NCI-H748 treated with DMSO at 0.1 percent for 48 hours (cell line): Measurements from ENCODE around the gene TCIRG1.
A peak's percentile ranks its signal among the peaks of the same experiment; 100 is the strongest.
"Not testable (repeated sequence)": the region's sequence is repeated elsewhere in the genome, so short reads cannot be mapped to it uniquely, and the experiment has no call there.

ENCODE experiments used
- DNase-seq: peaks from one replicate; lab custom pipeline; 2025; lab: John Stamatoyannopoulos, UW

The TCIRG1 gene, protein sequence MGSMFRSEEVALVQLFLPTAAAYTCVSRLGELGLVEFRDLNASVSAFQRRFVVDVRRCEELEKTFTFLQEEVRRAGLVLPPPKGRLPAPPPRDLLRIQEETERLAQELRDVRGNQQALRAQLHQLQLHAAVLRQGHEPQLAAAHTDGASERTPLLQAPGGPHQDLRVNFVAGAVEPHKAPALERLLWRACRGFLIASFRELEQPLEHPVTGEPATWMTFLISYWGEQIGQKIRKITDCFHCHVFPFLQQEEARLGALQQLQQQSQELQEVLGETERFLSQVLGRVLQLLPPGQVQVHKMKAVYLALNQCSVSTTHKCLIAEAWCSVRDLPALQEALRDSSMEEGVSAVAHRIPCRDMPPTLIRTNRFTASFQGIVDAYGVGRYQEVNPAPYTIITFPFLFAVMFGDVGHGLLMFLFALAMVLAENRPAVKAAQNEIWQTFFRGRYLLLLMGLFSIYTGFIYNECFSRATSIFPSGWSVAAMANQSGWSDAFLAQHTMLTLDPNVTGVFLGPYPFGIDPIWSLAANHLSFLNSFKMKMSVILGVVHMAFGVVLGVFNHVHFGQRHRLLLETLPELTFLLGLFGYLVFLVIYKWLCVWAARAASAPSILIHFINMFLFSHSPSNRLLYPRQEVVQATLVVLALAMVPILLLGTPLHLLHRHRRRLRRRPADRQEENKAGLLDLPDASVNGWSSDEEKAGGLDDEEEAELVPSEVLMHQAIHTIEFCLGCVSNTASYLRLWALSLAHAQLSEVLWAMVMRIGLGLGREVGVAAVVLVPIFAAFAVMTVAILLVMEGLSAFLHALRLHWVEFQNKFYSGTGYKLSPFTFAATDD

DNA sequence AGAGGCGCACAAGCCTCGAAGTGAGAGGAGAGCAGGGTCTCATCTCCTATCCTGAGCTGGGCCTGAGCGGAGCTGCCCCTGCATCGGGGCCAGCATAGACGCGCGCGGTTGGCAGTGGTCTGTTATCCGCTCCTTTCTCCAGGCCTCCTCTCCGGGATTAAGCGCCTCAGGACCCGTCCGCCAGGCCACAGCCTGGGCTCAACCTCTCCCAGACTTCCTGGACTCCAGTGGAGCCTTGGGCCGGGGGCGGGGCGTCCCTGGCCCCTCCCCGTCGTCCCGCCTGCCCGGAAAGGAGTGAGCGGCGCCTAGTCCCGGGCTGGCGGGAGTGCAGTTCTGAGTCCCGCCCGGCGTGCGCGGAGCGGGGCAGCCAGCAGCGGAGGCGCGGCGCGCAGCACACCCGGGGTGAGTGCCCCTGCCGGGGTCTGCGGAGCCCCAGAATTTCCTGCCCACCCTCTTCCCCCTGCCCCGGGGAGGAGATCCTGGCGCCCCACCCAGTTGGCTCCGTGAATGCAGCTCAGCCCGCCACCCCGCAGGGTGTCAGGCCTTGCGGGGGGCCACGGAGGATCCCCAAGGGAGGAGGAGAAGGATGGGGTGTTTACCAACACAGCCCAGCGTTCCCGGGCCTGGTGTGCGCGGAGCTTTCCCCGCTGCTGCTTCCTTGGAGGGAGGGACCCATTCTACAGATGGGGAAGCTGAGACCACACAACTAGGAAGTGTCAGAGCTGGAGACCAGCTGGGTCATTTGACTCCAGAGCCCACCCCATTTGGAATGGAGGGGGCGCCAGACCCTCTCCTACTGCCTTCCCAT lies at the start of gene TCIRG1:
TCIRG1 (plus strand) TSS at position 308 of the 808 bp plus-strand sequence. CDS start 2,247 bp downstream, outside the sequence.
- DNase-seq: no peak

DNA sequence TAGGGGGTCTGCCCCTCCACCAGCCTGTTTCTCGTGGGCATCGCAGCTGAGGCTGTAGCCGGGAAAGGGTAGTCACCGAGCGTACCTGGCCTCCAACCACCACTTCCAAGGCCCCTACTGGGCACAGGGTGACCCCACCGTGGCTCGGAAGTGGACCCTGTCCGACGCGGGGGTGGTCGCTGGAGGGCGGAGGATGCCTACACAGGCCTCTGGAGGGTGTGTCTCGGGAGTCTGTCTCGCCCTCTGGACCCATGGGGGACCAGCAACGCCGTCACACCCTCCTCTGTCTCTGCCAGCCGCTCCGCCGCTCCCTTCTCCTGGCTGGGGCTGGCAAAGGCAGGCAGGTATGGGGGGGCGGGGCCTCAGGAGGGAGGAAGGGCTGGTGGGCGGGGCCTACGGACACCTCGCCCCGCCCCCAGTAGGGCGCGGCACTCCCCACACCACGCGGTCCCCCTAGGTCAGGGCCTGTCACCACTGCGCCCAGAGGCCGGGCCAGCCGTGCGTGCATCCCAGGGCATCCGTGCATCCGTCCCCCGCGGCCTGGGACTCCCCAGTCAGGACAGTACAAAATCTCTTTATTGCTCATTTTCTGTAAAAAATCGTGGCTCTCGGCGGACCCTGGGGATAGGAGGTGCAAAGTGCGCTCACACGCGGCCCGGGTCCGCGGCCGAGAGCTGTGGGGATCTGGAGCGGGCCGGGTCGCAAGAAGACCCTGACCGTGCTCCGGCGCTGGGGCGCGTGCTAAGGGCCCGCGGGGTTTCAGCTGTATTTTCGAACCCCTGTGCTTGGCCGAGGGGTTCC lies 48.1 kb upstream of the TCIRG1 start:
- DNase-seq: not testable (repeated sequence)

DNA sequence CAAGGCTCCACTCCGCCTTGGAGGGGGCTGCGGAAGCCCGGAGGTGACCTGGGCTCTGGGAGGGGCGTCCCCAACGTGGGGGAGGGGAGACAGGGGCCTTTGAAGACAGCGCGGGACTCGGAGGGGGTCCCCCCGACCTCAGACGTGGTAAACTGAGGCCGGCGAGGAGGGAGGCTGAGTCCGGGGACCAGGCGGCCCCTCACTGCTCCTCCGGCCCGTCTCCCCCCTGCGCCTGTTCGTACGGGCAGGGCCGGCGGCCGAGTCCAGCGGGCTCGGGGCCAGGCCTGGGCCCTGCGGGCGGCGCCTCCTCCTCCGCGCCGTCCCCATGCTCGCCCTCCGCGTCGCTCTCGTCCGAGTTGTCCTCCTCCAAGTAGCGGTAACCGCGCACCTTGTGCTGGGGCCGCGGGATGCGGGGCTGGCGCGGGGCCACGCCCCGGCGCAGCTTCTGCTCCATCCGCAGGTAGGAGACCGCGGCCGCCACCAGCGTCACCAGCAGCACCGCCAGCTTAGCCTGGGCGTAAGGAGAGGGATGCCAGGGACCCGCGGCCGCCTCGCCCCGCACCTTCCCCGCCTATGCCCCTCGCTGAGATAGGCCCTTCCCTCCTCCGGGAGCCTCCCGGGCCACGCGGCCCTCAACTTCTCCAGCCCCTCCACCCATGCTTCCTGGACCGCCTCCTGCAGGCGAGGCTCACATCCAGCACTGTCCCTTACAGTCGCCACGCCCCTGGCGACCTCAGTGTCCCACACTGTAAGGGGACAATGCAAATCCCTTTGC lies 47.3 kb upstream of the TCIRG1 start:
- not testable (repeated sequence) for DNase-seq

DNA sequence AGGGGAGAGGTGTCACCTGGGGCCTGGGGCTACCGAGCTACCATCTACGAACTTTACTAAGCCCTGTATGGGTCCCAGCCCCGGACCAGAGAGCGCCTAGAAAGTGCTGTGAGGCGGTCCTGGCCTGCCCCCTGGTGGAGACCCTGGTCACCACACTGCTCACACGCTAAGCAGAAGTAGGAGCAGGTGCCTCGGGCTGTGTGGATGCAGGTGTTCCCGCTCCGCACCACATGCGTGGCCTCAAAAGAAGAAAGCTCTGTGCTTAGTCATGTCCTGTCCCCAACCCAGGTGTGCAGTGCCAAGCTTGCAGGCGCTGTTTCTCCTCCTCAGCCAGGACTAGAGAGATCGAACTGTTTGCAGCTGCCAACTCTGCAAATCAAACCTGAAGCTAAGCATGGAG lies 45.0 kb upstream of the TCIRG1 start:
- not testable (repeated sequence) for DNase-seq

DNA sequence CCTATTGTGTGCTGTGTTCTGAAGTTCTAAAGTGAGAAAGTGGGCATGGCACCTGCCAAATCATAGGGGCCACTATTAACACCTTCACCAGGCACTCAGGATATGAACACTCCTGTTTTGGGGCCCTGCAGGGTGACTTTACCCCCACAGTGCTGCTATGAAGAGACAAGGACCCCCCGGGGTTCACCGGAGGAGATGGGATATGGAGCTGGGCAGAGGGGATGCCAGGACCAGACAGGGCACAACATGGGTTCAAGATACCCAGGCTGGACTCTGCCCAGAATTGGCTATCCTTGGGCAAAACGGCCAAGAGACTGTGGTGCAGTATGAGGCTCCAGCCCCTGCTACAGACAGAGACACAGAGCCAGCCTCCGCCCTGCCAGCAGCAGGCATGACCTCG lies 44.4 kb upstream of the TCIRG1 start:
- DNase-seq: not testable (repeated sequence)

DNA sequence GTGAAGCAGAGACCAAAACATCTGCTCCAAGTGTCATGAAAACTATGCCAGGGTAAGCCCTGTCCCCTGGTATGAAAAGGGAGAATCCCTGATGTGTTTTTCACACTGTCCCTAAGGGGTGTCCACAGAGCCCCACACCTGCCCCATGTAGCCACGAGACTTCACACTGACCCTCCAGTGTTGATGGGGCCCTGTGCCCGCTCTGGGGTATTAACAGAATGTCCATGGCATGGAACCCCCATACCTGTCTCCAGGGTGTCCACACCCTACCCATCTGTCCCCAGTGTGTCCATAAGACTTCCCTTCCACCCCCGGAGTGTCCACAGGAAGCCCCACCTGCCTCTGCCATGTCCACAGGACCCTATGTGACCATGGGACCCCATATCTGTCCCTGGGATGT lies 43.7 kb upstream of the TCIRG1 start:
- DNase-seq: not testable (repeated sequence)

DNA sequence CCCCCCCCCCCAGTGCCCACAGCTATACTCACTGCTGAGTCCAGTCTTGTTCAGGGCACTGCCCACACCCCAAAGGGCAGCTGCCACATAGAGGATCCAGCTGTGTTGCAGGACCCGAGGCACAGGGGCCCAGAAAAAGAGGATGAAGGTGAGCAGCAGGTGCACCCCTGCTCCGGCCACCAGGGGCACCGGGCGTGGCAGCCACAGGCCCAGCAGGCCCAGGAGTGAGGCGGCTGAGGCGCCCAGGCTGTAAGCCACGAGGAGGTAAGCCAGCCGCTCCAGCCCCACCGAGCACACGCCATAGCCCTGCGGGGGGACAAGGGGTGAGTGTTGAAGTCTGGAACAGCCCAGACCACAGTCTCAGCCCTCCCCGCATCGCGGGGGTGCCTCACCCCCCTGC lies 43.2 kb upstream of the TCIRG1 start:
- not testable (repeated sequence) for DNase-seq

DNA sequence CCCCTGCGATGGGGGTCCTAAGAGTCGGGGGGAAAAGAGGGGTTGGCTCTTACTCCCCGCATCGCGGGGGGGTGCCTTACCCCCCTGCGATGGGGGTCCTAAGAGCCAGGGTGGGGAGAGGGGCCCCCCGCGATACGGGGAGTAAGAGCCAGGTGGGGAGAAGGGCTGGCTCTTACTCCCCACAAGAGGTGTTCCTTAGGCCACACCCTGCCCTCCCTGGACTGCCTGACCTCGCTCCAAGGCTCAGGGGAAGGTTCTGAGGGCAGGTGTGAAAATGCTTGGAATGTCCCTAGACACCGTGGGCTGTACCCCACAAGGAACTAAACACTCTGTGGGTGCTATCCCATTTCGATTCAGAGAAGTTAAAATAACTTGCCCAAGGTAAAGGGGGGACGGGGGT lies 42.8 kb upstream of the TCIRG1 start:
- no peak for DNase-seq

DNA sequence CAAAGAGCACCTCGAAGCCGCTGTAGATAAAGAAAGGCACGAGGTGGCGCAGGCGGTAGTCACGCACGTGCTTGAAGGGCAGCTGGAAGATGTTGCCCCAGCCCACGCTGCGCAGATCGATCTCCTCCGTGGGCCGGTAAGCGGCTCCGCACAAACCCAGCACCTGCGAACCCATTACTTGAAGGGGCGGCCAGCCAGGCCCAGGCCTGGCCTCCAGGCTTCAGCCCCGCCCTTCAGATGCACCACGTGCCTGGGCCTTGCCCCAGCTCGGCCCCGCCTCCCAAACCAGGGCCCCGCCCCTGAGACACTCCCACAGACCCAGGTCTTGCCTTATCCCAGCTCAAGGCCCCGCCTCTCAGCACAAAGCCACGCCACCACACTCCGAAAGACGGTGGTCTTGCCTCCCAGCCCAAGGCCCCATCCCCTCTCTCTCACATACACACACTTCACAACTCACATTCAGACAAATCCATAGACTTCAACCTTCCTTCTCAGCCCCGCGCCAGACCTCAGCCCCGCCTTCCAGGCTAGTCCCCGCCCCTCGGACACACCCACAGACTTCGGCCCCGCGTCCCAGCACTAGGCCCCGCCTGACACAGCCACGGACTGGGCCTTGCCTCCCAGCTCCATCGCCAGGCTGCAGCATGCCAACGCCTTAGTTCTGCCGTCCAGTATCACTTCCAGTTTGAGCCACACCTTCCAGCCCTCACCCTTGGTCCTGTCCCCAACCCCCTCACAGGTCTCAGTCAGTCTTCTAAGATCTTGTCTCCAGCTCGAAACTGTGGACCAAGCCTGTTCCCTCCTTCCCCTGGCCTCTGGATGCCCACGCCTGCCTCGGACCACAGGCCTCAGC lies 42.0 kb upstream of the TCIRG1 start:
- no peak for DNase-seq

DNA sequence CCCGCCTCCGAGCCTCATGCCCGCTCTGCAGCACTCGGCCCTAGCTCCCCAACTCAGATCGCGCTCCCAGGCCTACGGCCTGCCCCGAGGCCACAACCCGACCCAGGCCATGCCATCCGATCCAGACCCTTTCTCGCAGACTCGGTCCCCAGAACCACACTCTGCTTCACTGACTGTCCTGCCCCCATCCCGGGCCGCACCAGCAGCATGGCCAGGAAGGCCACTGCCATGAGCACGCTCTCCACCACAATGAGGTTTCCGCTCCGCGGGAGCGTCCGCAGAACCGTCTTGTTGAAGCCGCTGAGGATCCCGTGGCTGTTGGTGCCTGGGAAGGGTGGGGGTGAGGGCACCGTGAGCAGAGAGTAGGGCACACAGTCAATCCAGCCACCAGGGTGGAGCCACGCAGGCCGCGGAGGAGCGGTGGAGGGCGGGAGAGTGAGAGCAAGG lies 41.3 kb upstream of the TCIRG1 start:
- DNase-seq: no peak

DNA sequence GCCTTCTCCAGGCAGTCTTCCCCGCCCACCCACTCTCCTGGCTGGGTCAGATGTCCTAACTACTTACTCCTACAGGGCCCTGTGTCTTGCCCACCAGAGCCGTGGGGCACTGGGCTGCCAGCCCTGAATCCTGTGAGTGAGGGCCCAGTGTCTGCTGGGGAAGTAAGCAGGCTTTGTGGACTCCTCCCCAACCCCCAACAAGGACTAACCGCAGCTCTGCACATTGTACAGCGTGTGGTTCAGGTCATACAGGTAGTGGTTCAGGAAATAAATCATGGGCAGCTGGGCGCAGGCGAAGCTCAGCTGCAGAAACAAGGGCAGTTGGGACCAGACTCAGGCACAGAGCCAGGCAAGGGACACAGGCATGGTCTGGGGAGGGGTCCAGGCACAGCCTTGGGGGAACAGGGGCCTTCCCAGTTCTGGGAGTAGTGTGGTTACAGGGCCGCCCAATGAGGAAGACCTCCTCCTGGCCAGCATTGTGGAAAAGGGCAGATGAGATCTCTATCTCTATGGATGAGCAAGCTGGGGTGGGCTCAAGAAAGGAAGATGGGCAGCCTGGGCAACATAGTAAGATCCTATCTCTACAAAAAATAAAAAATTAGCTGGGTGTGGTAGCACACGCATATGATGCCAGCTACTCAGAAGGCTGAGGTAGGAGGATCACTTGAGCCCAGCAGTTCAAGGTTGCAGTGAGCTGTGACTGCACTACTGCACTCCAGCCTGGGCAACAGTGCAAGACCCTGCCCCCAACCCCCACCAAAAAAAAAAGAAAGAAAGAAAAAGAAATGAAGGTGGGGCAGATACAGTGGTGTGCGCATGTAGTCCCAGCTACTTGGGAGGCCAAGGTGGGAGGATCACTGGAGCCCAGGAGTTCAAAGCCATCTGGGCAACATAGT lies 40.4 kb upstream of the TCIRG1 start:
- DNase-seq: no peak

DNA sequence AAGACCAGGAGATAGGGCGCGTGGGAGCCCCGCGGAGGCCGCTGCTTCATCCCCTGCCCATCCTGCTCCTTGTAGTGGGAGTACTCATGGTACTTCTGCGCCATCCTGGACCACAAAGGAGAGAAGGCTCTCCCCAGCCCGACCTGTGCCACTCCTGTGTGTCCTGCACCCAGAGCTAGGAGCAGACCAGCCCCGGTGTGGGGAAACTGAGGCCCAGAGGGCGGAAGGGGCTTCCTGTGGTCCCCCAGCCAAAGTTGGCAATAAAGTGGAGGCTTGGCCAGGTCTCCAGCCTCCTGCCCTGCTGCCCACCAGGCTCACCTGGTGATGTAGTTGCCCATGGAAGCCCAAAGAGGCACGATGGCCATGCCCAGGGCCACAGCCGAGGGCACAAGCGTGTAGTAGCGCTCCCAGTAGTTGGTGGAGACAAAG lies 39.6 kb upstream of the TCIRG1 start:
- no peak for DNase-seq

DNA sequence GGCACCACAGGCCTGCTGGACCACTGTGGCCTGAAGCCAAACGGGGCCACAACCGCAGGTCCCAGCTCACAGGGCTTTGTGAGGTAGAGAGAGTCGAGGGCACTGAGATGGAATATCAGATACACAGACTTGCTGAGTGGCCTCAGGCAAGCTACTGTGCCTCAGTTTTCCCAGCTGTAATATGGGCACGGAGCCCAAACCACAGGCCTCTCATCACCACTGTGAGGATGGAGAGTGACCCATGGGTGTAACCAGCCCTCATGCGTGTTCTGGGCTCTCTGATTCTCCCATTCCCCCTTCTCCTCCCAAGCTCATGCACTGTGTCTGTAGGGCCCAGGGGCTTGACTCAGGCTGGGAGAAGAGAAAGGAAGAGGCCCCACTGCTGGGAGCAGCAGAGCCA lies 39.1 kb upstream of the TCIRG1 start:
- no peak for DNase-seq

DNA sequence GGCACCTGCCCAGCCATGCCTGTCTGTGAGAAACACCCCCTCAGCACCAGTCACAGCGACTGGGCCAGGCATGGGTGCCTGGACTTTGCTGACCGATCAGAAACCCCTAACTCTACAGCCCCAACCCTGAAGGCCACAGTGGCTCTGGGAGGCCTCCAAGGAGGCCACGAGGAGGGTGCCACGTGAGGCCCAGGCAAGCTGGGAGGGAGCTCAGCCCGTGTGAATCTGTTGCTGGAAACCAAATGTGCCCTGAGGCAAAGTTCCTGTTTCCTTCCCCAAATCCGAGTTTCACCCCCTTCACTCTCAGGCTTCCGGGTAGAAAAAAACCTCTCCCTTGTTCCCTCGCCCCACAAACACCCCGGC lies 36.3 kb upstream of the TCIRG1 start:
- no peak for DNase-seq

DNA sequence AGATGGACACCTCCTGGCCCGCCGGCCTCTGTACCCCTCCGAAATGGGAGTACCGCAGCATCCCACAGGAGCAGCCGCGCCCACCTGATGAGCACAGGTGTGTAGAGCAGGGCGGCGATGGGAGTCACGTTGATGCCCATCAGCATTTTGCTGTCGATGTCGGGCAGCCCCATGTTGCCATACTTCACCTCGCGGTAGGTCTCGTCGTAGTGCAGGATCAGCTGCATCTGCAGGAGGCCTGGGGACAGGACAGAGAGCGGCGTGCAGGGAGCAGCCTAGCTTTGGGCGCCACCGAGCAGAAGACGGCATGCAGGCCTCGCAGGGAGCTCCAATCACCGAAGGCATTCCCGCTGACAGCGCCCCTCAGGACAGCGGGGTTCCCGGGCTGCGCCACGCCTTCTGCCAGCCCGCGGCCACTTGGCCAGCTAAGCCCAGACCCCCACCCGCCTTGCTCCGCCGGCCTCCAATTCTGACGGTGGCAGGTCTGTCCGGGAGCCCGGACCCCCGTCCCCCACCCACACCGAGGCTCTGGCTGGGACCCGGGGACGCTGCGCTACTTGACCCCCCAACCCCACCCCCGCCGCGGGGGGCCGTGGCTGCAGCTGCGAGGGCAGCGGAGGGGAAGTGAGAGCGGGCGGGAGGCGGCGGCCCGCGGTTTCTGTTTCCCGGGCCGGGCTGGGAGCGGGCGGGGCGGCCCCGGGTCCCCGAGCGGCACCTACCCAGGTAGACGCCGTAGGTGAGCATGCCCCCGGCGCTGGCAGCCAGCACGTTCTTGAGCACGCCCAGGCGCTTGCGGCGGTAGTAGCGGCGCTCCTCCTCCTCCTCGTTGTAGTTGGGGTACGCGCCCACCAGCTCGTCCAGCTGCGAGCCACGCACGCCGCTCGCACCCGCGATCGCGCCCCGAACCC lies 35.6 kb upstream of the TCIRG1 start:
- DNase-seq: peak; percentile 14

DNA sequence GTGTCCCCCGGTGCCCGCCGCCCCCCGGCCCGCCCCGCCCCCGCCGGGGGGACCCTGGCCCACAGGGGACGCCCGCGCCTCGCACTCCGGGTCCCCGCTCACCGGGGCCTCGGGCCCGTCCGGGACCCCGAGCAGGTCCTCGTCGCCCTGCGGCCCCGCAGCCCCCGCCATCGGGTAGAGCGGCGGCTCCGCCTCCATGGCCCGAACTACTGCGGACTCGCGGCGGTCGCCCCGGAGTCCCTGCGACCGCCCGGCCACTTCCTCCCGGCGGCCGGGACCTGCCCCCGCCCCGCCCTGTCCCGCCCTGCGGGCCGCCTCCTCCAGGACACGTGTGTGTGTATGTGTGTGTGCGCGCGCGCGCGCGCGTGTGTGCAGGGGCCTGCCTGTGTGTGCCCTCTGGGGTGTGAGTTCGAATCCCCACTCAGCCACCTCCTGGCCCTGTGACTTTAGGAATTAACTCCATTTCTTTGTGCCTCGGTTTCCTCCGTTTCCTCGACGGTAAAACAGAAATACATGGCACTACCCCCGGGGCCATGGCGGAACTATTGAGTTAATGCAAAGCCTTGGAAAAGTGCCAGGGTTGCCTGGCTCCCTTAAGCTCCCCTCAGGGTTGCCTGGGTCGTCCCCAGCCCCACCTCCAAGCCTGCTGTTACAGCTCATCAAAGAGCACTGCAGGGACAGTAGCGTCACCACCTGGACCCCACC lies 34.8 kb upstream of the TCIRG1 start, which contains the start of gene UNC93B1:
UNC93B1 (minus strand) TSS at position 252 of the 705 bp plus-strand sequence; CDS start at position 198, 54 bp downstream.
- peak; percentile 38 for DNase-seq
